Measurements from ENCODE around the gene SLC27A2.

The SLC27A2 gene

GRCh38 chr15:50227076-50227475, 45.1 kb downstream of the SLC27A2 start:
- TF ChIP-seq, protein P1, sequence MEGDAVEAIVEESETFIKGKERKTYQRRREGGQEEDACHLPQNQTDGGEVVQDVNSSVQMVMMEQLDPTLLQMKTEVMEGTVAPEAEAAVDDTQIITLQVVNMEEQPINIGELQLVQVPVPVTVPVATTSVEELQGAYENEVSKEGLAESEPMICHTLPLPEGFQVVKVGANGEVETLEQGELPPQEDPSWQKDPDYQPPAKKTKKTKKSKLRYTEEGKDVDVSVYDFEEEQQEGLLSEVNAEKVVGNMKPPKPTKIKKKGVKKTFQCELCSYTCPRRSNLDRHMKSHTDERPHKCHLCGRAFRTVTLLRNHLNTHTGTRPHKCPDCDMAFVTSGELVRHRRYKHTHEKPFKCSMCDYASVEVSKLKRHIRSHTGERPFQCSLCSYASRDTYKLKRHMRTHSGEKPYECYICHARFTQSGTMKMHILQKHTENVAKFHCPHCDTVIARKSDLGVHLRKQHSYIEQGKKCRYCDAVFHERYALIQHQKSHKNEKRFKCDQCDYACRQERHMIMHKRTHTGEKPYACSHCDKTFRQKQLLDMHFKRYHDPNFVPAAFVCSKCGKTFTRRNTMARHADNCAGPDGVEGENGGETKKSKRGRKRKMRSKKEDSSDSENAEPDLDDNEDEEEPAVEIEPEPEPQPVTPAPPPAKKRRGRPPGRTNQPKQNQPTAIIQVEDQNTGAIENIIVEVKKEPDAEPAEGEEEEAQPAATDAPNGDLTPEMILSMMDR (IDR thresholded peaks at IDR 0.05; ENCODE audit: low read depth, low read length) = no peak
- H3K4me3 ChIP-seq (ENCODE audit: low read depth, low read length) = no peak overlapping the region

GRCh38 chr15:50228866-50229265, 46.9 kb downstream of the SLC27A2 start:
- TF ChIP-seq, protein P1 (IDR thresholded peaks at IDR 0.05; ENCODE audit: low read depth, low read length) = no peak
- no peak overlapping the region for H3K4me3 ChIP-seq (ENCODE audit: low read depth, low read length)

DNA sequence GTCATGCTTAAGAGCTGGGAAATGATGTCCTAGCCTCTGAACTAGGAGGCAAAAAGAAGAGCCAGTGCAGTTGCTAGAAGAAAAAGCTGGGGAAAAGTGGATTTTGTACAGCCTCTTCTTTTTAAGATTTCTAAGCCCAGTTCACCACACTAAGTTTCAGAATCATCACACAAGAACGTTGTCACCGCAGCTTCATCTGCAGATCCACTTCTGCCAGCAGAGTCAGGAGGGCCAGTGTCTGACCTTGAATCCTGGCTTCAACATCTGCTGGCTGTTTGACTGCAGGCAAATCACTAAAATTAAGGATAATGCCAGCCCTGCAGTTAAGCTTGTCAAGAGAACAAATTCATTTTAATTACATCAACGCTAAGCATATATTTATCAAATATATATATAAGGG, 47.3 kb downstream of the SLC27A2 start:
- no peak overlapping the region for H3K4me3 ChIP-seq (ENCODE audit: low read depth, low read length)
- TF ChIP-seq, protein P1 (IDR thresholded peaks at IDR 0.05; ENCODE audit: low read depth, low read length) = no peak

DNA sequence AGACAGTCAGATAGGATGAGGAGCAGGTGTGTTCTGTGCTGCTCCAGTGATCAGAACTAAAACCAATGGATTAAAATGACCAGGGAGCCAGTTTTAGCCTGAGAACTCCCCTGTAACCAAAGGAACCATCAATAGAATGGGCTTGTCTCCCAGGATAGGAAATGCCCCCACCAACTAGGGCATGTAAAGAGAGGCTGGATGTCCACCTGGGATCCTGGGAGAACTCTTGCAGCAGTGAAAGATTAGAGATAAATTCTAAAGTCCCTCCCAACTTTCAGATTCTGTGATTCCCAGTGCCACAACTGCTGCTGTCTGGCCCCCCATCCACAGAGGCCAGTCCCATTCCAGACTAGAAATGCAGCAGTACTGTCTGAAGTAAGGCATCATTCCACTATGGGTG, 49.8 kb downstream of the SLC27A2 start:
- TF ChIP-seq, protein P1 (IDR thresholded peaks at IDR 0.05; ENCODE audit: low read depth, low read length) = no peak

GRCh38 chr15:50232791-50233190, 50.8 kb downstream of the SLC27A2 start:
- TF ChIP-seq, protein P1 (IDR thresholded peaks at IDR 0.05; ENCODE audit: low read depth, low read length) = no peak
- no peak overlapping the region for H3K4me3 ChIP-seq (ENCODE audit: low read depth, low read length)

More for the DNA sequence above, 49.8 kb downstream of the SLC27A2 start:
- no peak overlapping the region for H3K4me3 ChIP-seq (ENCODE audit: low read depth, low read length)

DNA sequence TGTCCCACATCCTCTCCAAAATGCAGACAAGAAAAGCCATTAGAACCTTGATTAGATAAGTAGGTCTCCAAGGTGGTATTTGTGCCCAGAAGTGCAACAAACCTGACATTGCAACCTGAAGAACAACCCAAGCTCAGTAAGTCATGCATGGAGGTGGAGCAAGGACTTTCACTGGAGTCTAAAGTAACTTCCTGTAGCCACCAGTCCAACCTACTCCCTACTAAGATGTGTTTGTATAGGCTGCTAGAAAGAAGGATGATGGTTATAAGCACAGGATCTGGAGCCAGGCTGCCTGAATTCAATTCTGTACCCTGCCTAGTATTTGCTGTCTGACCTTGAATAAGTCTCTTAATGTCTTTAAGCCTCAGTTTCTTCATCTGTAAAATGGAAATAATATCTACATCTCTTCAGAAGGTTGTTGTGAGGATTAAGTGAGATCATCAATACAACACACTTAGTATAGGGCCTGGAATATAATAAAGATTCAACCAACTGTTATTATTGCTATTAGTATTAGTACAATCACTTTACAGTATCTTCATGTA, 51.3 kb downstream of the SLC27A2 start:
- H3K4me3 ChIP-seq (ENCODE audit: low read depth, low read length) = no peak overlapping the region
- TF ChIP-seq, protein P1 (IDR thresholded peaks at IDR 0.05; ENCODE audit: low read depth, low read length) = no peak

- TF ChIP-seq, protein P1 (IDR thresholded peaks at IDR 0.05; ENCODE audit: low read depth, low read length) = no peak
- H3K4me3 ChIP-seq (ENCODE audit: low read depth, low read length) = no peak overlapping the region
Observed at GRCh38 chr15:50234764-50235163, 52.8 kb downstream of the SLC27A2 start.
